Middle frontal gyrus (tissue), 1 donor: ENCODE data around the gene GABARAP.
A peak's percentile ranks its signal among the peaks of the same experiment; 100 is the strongest.

Experiments
- DNase-seq: peaks from one replicate; pipeline ENCODE4 v3.0.0-alpha.2; 2015; ENCODE audit warnings: low spot score; ENCODE audit errors: extremely low spot score

The GABARAP gene

DNA sequence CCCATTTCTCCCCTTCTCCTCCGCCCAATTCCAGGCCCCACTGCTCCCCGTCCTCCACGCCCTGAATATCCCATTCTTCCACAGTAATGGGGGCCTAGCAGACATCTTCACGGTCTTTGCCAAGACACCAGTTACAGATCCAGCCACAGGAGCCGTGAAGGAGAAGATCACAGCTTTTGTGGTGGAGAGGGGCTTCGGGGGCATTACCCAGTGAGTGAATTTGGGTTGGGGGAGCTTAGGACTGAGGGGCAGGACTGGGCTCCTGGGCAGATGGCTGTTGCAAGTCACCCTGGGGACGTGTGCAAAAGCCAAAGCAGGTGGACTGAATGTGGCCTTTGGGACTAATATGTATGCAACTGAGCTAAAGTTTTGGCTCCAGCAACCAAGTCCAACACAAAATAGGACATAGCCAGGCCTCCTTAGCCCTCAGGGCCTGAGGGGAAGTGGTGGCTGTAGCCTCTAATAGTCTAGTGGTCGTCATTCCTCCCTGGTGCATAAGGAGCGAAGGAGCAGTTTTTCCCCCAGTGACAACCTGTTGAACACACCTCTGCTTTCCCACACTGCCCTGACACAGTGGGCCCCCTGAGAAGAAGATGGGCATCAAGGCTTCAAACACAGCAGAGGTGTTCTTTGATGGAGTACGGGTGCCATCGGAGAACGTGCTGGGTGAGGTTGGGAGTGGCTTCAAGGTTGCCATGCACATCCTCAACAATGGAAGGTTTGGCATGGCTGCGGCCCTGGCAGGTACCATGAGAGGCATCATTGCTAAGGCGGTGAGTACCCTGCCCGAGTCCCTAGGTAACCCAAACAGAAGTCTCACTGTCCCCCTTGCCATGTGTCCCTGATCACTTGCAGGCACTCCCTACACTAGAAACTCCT lies 19.9 kb downstream of the GABARAP start:
- no peak for DNase-seq

DNA sequence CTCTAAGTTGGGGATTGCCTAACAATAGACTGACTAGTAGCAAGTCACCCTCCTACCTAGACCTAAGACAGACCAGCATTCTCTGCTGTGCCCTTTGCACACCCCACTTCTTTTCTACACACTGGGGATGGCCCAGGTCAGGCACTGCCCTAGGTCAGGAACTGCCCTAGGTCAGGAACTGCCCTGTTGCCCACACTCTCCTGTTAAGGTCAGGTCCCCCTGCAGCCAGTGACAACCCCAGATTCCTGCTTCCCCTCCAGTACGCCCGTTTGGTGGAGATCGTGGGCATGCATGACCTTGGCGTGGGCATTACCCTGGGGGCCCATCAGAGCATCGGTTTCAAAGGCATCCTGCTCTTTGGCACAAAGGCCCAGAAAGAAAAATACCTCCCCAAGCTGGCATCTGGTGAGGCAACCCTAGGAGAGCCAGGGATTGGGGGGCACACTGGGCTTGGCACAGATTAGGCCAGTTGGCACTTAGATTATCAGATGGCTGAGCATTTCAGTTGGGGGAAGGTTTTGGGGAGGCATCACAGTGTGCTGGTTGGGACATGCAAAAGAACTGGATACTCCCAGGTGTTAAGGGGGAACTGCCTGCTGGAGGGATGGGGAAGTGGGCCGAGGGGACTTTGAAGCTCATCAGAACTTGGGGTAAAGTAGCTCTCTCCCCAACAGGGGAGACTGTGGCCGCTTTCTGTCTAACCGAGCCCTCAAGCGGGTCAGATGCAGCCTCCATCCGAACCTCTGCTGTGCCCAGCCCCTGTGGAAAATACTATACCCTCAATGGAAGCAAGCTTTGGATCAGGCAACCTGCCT lies 20.8 kb downstream of the GABARAP start:
- DNase-seq, result no peak

DNA sequence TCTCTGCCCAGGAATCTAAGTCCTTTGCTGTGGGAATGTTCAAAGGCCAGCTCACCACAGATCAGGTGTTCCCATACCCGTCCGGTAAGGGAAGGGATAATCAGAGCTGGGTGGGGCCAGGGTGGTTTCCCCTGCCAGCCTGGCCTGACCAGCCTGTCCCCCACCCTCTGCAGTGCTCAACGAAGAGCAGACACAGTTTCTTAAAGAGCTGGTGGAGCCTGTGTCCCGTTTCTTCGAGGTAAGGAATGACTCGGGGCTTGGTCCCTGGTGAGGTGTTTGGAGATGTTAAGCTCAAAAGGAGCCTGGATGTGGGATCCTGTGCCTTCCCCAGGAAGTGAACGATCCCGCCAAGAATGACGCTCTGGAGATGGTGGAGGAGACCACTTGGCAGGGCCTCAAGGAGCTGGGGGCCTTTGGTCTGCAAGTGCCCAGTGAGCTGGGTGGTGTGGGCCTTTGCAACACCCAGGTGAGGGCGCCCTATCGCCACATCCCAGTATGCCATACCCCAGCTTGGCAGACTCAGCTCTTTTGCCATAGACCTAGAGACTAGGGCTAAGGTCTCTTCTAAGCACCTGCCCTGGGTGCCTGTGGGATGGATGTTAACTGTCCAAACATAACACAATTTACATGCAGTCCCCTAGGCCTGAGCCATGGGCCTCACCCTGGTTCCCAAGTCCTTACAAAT lies 21.5 kb downstream of the GABARAP start:
- no peak for DNase-seq

DNA sequence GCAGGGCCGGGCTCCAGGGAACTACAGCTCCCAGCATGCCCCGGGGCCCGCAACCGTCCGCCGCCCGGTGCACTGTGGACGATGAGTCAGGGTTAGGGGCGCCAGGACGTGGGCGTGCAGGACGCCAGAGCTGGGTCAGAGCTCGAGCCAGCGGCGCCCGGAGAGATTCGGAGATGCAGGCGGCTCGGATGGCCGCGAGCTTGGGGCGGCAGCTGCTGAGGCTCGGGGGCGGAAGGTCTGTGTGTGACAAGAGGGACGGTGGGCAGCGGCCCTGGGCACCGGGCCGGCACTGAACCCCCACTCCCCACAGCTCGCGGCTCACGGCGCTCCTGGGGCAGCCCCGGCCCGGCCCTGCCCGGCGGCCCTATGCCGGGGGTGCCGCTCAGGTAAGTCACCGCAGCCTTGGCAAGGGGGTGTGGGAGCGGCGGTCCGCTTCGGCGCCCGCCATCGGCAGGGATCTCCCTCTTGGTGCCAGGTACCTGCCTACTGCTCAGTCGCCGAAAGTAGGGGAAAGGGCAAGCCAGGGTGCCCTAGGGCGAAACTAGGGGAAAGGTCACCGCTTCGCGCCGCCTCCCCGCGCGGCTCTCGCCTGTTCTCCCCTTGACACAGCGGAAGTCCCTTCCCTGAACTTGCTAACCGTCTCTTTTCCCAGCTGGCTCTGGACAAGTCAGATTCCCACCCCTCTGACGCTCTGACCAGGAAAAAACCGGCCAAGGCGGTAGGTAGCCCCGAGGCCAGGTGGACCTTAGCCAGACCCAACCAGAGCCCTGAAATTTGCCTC lies 22.2 kb downstream of the GABARAP start, which contains the start of the genes ACADVL and DLG4:
Gene ACADVL, plus strand, starts transcription at position 127 of the 781 bp plus-strand sequence. Its CDS starts 47 bp downstream, at position 174.
Gene DLG4, minus strand, starts transcription at position 25 of the 781 bp plus-strand sequence.
- peak; percentile 88 for DNase-seq

DNA sequence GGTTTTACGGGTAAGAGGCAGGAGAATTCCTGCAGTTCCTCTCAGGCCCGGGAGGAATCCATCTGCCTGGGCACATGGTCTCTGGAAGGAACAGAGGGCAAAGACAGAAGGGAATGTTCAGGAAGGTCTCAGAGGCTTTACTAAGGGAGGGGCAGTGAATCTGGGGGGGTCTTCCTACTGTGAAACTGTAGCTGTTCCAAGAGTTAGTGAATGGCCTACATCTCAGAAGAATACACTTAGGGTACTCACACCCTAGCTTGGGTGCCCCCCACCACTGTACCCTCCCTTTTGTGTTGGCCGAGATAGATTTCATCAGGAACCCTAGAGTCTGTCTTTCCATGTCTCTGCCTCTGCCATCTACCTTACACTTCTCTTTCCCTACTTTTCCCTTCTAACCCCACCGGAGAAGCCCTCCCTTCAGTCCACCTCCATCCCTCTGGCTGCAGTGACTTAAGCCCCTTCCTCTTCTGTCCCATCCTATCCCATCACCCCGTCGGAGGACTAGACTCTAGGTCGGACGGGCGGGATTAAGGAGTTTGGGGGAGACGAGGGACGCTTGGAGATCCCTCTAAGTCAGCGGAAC lies 22.9 kb downstream of the GABARAP start:
- DNase-seq, result no peak

DNA sequence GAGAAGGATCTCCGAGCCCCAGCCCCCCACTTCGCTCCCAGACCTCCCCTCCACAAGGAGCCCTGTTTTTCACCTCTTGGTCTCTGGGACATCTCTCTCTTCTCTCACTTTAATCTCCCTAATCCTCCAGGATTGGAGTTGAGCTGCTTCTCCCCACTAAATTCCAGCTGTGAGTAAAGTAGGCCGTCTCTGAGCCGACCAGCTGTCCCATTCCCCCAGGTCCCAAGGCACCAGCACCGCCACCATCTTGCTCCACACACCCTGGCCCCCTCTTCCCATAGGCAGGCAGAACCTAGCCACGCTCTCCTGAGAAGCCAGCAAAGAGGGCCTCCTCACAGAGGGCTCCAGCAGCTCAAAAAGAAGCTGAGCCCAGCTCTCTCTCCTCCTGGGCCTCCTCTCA lies 23.5 kb downstream of the GABARAP start:
- no peak for DNase-seq

DNA sequence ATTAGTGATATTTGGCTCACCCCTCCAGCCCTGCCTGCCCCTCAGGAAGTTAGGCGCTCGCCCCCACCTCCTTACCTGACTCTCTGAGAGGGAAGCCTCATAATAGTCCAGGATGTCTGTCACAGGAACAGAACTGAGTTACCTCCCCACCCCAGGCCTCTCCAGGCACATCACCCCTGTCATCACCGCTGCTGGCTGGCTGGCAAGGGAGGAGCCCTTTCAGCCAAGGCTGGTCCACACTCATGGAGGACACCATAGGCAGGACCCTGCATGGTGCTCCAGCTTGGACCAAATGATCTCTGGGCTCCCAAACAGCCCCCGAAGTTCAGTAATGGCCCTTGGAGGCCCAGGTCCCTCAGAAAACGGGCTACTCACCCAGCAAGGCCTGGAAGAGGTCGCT lies 24.1 kb downstream of the GABARAP start:
- DNase-seq, result no peak

DNA sequence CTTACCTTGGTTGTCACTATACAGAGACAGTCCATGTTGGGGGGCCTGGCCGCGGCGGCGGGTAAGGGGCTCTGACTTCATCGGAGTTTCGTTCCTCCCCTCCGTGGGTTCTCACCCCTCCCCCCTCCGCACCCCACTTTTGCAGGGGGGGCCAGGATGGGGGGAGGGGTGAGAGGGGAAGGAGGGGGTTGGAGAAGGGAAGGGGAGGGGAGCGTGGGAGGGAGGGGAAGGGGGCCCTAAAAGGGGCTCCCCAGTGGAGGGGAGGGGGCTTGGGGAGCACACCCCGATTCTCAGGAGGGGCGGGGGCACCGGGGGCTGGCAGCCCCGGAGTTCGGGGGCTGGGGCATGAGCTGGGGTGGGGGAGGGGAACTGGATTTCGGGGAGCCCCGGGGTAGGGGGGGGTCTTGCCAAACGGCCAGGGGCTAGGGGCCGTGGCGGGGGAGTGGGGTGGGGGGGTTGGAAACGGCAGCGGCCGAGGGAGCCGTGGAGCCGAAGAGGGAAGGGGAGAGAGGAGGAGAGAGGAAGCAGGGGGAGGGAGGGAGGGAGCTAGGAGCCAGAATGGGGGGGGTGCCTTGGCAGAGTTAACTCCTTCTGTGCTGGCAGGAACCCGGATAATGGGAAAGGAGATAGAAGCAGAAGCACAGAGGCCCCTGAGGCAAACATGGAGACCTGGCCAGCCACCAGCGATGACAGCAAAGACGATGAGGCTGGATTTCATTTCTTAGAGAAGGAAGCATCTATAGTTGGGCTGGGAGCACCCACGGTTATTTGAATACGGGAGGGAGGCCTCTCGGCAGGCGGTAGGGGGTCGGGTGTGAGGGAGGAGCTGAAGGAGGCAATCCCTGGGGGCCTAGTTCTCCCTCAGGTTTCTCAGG lies 24.9 kb downstream of the GABARAP start:
- DNase-seq, result no peak

DNA sequence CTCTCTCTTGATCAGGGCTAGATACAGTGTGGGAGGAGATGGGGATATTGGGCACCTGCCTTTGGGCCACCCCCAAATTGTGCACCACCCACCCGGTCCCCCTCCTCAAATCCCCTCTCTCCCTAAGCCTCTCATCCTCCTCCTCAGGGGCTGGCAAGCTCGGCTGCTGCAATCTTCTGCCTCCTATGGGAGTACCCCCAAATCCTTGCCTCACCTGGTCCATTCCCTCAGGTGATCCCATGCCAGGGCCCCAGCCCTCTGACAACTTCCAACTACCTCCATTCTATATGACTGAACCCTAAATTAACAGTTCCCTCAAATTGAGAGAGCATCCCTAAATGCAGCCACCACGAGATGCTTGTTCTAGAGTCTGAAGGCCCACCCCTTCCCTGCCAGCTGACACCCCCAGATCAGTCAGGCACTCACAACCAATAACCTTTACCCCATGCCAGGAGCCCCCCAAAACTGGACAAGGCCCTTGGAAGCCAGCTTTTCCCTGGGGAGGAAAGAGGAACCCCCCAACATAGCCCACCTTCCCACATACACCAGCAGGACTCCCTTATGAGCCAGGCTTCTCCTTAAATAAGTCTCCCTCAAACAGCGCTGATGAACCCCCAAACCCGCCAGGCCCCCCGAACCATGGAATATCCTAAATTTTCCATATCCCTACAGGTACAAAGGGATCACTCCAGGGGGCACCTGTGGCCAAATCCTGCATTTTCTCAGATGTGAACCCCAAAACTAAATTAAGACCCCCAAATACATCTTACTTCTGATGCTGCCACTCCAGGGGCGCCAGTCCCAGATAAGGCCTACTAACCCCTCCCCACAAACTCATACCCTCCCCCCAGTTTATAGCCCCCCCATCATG lies 25.8 kb downstream of the GABARAP start:
- DNase-seq, result no peak

DNA sequence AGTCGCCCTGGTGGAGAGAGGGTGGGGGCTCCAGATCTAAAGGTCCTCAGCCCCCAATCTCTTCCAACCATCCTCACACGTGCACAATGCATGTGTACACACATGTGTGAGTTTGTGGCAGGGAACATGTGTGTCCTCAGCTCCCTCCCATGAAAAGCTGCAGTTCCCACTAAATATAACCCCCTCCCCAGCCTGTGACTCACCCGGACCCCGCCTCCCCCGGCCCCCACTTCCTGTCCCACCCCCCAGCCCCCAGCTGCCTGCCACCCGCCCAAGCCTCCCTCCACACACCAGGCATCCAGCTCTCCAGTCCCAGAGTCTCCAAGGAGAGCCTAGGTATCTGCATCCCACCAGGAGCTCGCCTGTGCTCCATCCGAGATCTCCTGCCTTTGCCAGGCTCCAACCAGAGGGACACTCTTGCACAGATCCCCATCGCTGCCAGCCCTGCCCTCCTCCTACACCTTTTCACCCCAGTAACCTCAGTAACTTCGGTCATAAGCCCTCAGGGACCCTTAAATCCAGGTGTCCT lies 26.5 kb downstream of the GABARAP start:
- DNase-seq, result no peak

DNA sequence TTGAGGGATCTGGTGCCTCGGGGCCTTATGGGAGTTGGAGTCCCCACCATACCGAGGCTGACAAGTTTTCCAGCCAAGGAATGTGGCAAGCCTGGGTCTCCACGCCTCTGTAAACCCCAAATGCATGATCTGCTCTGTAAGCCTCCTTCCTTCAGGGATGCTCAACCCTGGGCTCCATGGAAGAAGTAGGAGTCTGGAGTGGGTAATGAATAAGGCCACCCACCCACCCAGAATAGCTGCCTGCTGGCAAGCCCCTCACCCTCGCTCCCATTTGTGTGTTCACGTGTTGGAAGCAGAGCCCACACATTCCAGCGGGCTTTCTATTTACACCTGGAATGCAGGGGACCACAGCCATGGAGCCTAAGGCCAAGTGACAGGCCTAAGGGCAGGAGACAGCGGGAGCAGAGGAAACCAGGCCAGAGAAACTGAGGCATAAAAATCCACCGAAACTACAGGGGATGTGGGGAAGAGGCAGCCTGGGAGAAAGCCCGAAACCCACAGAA lies 27.1 kb downstream of the GABARAP start:
- DNase-seq, result no peak

DNA sequence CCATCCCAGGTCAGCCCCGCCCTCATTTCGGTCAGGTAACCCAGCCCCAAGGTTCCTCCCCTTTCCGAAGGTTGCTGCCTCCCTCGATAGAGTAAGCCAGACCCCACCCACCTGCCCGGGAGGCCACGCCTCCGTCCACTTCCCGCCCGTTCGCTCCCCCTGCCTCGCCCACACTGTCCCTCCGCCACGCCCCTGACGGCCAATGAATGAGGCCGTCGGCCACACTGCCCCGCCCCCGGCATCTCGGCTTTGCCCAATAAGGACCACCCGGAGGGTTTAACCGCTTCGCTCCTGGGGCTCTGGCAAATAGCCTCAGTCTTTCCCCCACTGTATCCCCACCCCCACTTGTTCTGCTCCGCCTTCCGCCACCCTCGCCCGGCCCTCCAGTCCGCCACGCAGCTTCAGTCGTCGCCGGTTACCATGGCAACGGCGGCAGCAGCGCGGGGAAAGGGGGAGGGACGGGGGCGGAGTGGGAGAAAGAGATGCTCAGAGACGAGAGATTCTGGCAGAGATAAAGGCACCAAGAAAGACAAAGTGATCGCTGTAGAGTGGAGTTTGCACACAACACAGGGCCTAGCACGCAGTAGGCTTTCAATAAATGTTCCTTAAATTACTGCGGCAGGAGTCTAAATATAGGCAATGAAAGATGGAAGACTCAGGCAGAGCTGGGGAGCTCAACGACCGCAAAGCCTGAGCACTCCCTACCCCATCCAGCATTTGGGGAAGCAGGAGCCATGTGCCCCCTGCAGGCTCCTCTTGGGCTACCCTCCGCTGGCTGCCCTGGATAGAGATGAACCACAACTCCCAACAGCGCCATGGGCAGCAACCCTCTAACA lies 27.7 kb downstream of the GABARAP start:
- DNase-seq, result peak; percentile 95

DNA sequence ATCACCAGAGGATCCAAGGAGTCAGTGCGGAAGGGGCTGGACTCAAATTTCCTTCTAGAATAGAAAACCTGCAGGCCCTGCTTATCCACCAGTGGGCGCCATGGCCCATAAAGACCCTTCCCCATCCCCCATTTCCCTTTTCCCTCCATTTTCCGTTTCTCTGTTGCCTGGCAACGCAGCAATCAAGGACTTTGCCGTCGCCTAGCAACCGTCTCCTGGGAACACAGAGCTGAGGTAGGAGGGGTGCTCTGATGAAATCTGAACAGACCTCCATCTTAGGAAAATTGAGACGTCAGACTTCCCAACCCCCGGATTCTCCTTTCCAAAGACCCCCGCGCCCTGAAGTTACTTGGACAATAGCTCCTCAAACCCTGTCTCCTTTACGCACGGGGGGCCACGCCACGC lies 28.4 kb downstream of the GABARAP start:
- peak; percentile 65 for DNase-seq

DNA sequence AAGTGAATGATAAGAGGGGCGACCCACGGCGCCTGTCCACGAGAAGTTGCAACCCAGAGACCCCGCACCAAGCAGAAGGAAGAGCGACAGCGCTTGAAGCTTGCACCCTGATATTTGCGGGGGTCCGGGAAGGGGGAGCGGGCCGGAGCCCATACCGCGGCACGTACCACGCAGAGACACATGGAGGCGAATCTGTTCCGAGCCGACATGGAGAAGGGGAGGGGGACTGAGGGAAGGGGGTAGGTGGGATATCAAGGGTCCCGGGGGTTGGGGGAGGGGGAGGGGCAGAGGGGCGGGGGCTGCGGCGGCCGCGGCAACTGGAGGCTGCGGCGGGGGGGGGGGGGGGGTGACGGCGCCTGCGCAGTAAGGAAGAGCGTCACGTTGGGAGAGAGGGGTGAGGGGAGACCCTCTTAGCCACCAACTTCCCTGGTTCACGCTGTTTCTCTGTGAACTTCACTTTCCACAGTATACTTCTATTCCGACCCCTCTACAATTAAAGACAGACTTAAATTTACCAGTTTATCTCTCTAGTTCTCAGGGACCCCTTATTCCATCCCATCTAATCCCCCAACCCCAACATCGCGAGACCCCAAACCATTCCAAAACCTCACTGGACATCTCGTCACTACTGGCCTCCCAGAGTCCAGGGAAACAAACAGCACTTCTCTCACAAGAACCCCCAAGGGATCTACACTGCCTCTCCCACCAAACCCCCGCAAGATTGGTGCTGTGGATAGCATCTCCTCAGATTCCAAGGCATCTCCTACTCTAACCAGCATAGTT lies 30.6 kb downstream of the GABARAP start:
- DNase-seq, result no peak

DNA sequence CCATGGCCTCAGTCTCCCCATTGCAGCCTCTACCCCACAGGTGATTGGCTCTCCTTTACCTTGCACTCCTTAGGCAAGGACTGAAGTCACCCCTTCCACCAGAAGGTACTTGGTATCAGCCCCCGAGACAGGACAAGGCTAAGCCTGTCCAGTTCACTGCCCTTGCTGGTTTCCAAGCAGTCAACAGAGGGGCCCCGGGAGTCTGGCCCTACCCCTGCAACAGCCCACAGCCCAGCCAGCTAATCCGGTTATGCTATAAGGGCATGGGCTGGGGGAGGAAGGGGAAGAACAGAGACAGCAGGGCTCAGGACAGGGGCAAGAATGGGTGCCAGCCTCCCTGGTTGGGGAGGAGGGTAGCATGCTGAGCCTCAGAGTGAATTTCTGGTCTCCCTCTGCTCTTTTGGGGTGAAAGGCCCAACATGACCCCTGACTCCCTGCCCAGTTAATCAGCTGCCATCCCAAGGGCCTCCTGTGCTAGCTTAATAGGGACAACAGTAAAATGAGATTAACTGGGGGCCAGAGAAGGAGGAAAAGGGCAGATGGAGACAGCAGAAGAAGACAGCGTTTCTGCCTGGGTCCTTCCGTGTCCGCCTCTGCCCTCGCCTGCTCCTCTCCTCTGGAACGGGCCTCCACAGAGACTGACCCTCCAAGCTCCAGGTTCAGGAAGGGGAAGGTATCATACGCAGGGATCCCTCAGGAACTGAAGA lies 33.3 kb downstream of the GABARAP start:
- no peak for DNase-seq
